Effector CD8-positive, alpha-beta T cell (primary cell): ENCODE measurements around the gene ZNF717.
"Not testable (repeated sequence)": the region's sequence is repeated elsewhere in the genome, so short reads cannot be mapped to it uniquely, and the experiment has no call there.

Experiments
- DNase-seq: peaks from one replicate; lab custom pipeline; 2025; lab: John Stamatoyannopoulos, UW
- total RNA-seq, 4 experiments: gene quantifications; one replicate each; lab custom pipeline; 2026; lab: John Stamatoyannopoulos, UW

The ZNF717 gene
- 7.3 to 13.9 (median 11.8) reads per million in 4 experiments for total RNA-seq

GRCh38 chr3:75785081-75785755 is at the start of gene ZNF717:
TSS of gene ZNF717 (minus strand) at chr3:75785549. CDS start at chr3:75783362, 2,187 bp downstream.
- DNase-seq: peak; percentile 88

GRCh38 chr3:75831076-75831475 is 45.7 kb upstream of the ZNF717 start:
- DNase-seq: not testable (repeated sequence)

GRCh38 chr3:75818019-75818418 is 32.7 kb upstream of the ZNF717 start:
- not testable (repeated sequence) for DNase-seq

DNA sequence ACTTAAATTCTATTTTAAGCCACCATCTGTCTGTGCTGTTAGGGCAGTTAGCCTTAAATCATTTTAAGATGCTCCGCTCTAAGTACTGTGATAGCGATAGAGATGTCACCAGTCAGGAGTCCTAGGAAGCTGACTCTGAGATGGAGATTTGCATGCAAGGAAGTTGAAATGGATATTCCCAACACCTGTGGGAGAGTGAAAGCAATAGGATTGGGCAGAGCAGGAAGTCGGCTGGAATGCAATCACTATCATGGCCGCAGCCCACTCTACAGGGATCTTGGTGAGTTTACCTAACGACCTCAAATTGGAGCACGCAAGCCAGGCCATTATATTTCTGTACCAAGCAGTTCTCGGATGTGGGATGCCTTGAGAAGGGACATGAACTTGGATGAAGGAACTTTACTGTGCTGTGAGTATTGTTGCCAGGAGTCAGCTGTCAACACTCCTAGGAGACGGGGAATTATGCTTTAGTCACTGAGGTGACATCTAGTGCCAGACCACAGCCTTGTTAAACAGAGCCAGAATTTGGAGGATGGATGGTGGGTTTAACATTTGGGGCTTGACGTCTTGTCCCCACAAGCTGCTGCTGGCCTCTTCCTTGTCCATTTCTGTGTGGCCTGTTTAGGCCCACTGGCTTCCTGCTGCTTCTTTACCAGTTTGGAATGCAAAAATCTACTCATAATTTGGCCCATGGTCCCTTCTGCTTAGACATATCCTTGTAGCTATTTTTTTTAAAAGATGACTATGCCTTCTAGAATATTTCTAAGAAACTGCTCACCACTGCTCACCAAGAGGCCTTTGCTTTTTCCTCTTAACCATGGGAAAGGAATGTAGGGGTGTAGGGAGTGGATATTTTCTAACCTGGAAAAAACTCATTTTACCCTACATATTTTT is 31.2 kb upstream of the ZNF717 start:
- DNase-seq: not testable (repeated sequence)

DNA sequence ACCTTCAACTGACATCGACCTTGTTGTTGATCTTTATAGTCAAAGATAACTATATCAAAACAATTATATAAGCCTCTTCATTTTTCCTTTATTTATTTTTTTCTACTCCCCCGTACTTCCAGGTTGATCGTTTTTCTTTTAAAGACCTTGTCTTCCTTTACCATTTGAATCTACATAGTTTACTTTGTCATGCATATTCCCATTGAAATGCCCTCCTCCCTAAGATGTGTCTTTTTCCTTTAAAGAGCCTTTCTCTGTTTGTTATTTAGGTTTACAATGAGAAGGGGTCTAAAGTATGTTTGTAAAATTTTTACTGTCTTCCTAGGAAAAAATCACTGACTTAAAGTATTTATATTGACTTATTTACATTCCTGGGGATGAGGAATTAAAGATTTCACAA is 29.4 kb upstream of the ZNF717 start:
- DNase-seq: no peak

GRCh38 chr3:75782506-75782905 is 2.8 kb downstream of the ZNF717 start:
- no peak for DNase-seq

DNA sequence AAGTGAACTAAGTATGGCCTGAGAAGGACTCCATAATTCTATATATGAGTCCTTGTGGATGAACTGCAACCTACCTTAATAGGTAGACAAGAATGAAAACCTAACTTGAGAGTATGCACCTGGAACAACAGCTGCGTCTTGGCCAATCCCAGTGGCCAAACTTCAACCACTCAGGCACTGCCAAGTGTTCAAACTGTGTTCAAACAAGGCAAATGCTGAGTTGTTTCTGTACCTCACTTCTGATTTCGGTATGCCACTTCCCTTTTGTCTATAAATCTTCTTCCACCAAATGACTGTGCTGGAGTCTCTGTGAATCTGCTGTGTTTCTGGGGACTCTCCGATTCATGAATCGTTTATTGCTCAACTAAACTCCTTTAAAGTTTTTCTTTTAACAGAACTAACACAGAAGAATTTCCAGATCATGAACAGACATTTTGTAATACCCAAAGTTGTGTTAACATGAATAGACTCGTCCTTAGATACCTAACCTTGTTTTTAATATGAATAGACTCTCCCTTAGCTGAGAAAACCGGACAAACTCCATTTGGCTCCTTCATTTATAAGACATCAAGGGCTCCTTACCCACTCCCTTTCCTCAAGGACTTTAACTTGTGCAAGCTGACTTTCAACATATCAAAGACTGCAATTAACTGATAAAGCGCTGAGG is 4.1 kb downstream of the ZNF717 start:
- DNase-seq: no peak

GRCh38 chr3:75777742-75778141 is 7.6 kb downstream of the ZNF717 start:
- not testable (repeated sequence) for DNase-seq

- DNase-seq: not testable (repeated sequence)
Observed at GRCh38 chr3:75771631-75772030, 13.7 kb downstream of the ZNF717 start.

- no peak for DNase-seq
Observed at GRCh38 chr3:75768303-75769017, 16.9 kb downstream of the ZNF717 start.

GRCh38 chr3:75737831-75738493 is 47.4 kb downstream of the ZNF717 start:
- DNase-seq: no peak

DNA sequence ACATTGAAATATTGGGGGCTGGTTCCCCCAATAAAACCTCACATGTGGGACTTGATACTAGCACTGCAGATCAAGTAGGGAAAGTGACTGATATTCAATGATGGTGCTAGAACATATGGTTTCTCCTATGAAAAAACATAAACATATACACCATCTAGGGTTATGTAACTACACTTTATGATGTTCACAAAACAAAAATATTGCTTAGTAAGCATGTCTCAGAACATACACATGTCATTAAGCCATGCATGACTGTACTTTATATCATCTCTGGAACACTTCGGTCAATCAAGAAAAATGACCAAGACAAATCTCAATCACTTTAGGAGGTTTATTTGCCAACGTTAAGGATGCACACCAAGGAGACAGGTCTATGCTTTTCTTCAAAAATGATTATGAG is 57.4 kb downstream of the ZNF717 start:
- DNase-seq: no peak

DNA sequence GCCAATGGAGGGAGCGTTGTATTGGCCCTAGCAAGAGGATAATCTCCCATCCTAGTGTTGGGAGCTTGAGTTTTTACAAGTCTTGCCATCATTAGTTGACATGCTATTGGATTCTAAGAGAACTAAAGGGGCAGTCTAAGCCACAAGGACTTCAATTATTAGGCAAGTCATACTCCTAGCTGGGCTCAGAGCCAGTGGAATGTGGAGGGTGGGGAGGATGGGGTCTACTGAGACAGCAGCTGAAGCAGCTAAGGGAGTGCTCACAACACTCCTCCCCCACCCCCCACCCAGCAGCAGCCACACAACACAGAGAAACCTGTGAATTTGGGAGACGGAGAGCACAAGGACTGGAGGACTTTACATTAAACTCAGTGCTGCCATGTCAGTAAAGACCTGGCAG is 93.3 kb downstream of the ZNF717 start:
- no peak for DNase-seq

DNA sequence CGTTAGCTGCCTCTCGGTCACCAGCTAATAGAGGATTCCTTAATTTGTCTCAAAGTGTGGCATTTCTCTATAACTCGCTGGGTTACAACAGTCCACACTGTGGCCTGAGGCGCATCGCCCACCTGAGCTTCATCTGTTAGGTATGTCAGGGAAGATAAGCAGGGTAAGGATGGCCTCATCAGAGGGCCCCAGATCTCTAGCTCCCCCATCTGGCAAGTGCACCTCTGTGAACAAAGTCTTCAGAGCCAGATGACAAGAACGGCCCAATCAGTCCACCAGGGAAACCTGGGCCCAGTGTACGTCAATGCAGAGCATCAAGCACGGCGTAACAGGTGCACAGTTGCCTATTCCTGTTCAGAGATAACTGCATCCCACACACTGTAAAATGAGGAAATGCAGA is 98.0 kb downstream of the ZNF717 start:
- DNase-seq: no peak
